ENCODE data around the gene DISC1.

DNA sequence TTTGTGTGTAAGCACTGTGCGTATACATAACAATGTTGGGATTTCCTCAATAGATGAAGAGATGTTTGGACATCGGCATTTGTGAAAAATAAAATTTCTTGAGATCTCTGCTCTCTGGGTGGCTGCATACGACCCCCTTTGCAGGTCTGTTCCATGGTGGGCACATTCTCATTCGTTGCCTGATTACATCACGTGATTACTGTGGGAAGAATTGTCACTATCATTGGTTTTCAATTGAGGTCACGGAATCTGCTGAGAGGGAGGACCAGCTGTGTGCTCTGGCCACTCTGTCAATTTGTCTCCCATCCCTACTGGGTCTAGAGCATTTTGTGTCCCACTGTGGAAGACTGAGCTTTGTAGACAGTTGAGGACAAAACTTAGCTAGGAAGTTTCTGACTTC lies 81.8 kb downstream of the DISC1 start:
- no peak for TF ChIP-seq POLR2AphosphoS5 (IDR thresholded peaks at IDR 0.05; ENCODE audit: low read depth, low read length)
- TF ChIP-seq POLR2A (IDR thresholded peaks at IDR 0.05; ENCODE audit: low read depth, low read length) = no peak
- no peak for TF ChIP-seq TAF1 (IDR thresholded peaks at IDR 0.05; ENCODE audit: low read depth, low read length)

Measured in GM12891 (cell line).